ENCODE measurements around the gene CHRNA9.

Gene CHRNA9

GRCh38 chr4:40372651-40373050 lies 37.5 kb downstream of the CHRNA9 start:
- no peak for TF ChIP-seq ZBTB7A (IDR thresholded peaks at IDR 0.05; ENCODE audit: low read depth)
- no peak for TF ChIP-seq FOXM1 (IDR thresholded peaks at IDR 0.05; ENCODE audit: borderline replicate concordance, low read depth)
- no peak for TF ChIP-seq TEAD4 (IDR thresholded peaks at IDR 0.05)
- no peak for TF ChIP-seq TAF1 (IDR thresholded peaks at IDR 0.05; ENCODE audit: low read depth)
- TF ChIP-seq RAD21 (IDR thresholded peaks at IDR 0.05; ENCODE audit: low read depth): no peak
- no peak for TF ChIP-seq MAX (IDR thresholded peaks at IDR 0.05)
- TF ChIP-seq EP300 (IDR thresholded peaks at IDR 0.05; ENCODE audit: borderline replicate concordance): no peak
- no peak for TF ChIP-seq CREB1 (IDR thresholded peaks at IDR 0.05; ENCODE audit: low read depth)
- TF ChIP-seq NFIC (IDR thresholded peaks at IDR 0.05): no peak
- no peak for TF ChIP-seq EGR1 (IDR thresholded peaks at IDR 0.05)
- no peak for TF ChIP-seq CEBPB (IDR thresholded peaks at IDR 0.05)
- TF ChIP-seq YY1 (IDR thresholded peaks at IDR 0.05; ENCODE audit: low read depth): no peak
- TF ChIP-seq TCF12 (IDR thresholded peaks at IDR 0.05; ENCODE audit: low read depth): no peak
- TF ChIP-seq REST (IDR thresholded peaks at IDR 0.05; ENCODE audit: low read depth): no peak
- no peak for TF ChIP-seq USF1 (IDR thresholded peaks at IDR 0.05)

GRCh38 chr4:40373636-40374035 lies 38.5 kb downstream of the CHRNA9 start:
- TF ChIP-seq RAD21 (IDR thresholded peaks at IDR 0.05; ENCODE audit: low read depth): no peak
- no peak for TF ChIP-seq YY1 (IDR thresholded peaks at IDR 0.05; ENCODE audit: low read depth)

- no peak for TF ChIP-seq EP300 (IDR thresholded peaks at IDR 0.05; ENCODE audit: borderline replicate concordance)
- TF ChIP-seq TAF1 (IDR thresholded peaks at IDR 0.05; ENCODE audit: low read depth): no peak
- TF ChIP-seq ZBTB7A (IDR thresholded peaks at IDR 0.05; ENCODE audit: low read depth): no peak
- TF ChIP-seq TEAD4 (IDR thresholded peaks at IDR 0.05): no peak
- TF ChIP-seq CEBPB (IDR thresholded peaks at IDR 0.05): no peak
- TF ChIP-seq FOXM1 (IDR thresholded peaks at IDR 0.05; ENCODE audit: borderline replicate concordance, low read depth): no peak
- no peak for TF ChIP-seq RAD21 (IDR thresholded peaks at IDR 0.05; ENCODE audit: low read depth)
- TF ChIP-seq USF1 (IDR thresholded peaks at IDR 0.05): no peak
- no peak for TF ChIP-seq YY1 (IDR thresholded peaks at IDR 0.05; ENCODE audit: low read depth)
- TF ChIP-seq REST (IDR thresholded peaks at IDR 0.05; ENCODE audit: low read depth): no peak
- no peak for TF ChIP-seq TCF12 (IDR thresholded peaks at IDR 0.05; ENCODE audit: low read depth)
- no peak for TF ChIP-seq NFIC (IDR thresholded peaks at IDR 0.05)
- TF ChIP-seq CREB1 (IDR thresholded peaks at IDR 0.05; ENCODE audit: low read depth): no peak
- no peak for TF ChIP-seq EGR1 (IDR thresholded peaks at IDR 0.05)
- no peak for TF ChIP-seq MAX (IDR thresholded peaks at IDR 0.05)
These were observed 40.0 kb downstream of the CHRNA9 start for GRCh38 chr4:40375095-40375494.

DNA sequence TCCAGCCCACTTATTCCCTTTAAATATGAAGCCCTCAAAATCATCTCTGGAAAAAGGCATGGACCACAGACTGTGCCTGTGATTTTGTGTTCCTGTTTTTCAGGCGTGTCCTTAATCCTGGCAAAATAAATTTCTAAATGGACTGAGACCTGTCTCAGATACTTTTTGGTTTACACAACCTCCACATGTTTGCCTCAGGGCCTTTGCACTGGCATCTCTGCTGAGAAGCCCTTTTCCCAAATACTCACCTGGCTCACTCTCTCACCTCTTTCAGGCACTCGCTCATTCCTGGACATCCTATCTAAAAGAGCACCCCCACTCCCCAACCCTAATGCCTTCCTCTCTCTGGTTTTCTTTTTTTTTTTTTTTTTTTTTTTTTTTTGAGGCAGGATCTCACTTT lies 40.5 kb downstream of the CHRNA9 start:
- TF ChIP-seq TAF1 (IDR thresholded peaks at IDR 0.05; ENCODE audit: low read depth): no peak
- no peak for TF ChIP-seq TCF12 (IDR thresholded peaks at IDR 0.05; ENCODE audit: low read depth)
- TF ChIP-seq REST (IDR thresholded peaks at IDR 0.05; ENCODE audit: low read depth): no peak
- no peak for TF ChIP-seq EGR1 (IDR thresholded peaks at IDR 0.05)

Measured in Ishikawa (cell line).